ENCODE measurements around the gene AGK.

AGK gene, protein sequence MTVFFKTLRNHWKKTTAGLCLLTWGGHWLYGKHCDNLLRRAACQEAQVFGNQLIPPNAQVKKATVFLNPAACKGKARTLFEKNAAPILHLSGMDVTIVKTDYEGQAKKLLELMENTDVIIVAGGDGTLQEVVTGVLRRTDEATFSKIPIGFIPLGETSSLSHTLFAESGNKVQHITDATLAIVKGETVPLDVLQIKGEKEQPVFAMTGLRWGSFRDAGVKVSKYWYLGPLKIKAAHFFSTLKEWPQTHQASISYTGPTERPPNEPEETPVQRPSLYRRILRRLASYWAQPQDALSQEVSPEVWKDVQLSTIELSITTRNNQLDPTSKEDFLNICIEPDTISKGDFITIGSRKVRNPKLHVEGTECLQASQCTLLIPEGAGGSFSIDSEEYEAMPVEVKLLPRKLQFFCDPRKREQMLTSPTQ
- total RNA-seq: 33.6 to 105 (median 40.7) reads per million in 3 experiments

DNA sequence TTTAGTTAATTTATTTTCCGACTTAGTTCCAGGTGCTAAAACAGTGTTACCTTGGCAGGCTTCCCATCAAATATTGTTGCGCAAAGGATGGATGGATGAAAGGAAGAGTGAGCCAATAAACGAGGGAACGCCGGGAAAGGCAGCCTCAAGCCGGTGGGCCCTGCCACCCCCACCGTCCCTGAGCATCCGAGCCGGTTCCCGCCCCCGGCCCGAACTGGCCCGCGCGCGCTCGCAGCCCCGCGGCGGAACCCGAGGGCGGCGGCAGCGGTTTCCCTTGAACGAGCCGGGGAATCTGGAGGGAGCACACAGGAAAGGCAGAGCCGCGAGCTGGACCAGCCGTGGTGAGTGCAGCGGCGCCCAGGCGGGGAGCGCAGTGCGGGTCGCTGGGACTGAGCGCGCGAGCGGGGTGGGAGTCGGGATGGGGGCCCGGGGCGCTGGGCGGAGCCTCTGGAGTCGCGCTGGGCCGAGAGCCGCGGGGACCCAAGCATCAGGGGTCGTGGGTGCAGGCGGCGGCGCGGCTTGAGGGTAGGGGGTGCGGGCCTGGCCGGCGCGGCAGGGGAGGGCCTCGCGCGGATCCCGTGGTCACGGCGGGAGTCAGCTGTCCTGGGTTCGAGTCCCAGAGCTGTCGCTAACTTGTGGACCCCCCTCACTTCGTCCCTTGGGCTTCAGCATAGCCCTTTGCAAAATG is at the start of gene AGK:
TSS of gene AGK (plus strand) at position 317 of the 688 bp plus-strand sequence. CDS start 4,057 bp downstream, outside the sequence.
- DNase-seq: peak; percentile 65

DNA sequence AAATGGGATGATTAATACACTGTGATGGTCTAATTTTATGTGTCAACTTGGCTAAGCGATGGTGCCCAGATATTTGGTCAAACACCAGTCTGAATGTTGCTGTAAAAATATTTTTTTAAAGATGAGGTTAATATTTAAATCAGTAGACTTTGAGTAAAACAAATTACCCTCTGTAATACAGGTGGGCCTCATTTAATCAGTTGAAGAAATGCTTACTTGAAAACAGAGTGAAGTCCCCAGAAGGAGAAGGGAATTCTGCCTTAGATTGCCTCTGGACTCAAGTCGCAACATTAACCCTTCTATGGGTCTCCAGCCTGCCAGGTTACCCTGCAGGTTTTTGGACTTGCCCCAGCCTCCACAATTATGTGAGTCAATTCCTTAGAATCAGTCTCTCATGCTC is 49.8 kb upstream of the AGK start:
- no peak for DNase-seq

DNA sequence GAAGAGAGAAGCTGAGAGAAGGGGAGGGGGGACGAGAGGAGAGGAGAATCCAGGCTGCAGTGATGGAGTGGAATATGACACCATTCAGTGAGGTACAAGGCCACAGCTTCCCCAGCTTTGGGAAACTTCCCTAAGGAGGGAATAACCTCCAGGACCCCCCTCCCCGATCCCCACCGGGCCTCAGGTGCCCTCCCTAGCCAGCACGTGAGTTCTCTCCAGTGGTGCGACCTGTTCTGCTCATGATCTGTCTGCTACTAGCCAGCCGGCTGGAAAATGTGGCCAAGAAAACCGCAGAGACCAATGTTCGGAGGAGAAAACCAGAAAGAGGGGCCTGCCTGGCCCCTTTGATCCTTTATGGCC is 39.9 kb upstream of the AGK start:
- no peak for DNase-seq

DNA sequence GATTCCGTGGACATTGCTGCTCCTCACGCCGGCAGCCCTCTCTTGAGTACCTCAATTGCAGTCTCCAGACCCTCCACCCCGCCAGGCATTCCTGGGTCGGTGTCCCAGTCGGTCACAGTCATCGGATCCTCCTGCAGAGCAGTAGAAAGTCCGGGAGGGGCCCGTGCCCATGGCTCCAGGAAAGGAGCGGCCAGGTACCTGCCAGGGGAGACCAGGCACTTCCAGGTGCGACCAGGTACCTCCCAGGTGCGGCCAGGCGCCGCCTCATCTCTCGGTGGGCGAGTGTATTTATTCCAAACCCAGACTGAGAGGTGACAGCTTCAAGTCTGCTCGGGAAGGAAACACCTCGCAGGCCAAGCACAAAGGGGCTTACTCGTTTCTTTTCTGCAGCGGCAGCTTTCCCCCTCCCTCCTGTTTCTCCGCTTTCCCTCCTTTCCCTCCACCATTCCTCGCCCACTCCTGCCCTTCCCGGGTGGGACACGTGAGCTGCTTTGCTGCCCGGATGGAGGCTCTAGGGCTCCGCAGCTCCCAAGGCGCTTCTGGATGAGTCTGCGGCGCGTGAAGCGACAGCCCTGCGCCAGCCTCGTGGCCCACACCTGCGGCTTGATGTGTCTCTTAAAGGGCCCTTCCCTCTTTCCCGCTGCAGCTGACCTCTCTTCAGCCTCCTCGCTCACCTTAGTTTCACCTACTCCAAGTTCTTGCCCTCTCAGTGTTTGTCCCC is 39.4 kb upstream of the AGK start:
- DNase-seq: no peak

DNA sequence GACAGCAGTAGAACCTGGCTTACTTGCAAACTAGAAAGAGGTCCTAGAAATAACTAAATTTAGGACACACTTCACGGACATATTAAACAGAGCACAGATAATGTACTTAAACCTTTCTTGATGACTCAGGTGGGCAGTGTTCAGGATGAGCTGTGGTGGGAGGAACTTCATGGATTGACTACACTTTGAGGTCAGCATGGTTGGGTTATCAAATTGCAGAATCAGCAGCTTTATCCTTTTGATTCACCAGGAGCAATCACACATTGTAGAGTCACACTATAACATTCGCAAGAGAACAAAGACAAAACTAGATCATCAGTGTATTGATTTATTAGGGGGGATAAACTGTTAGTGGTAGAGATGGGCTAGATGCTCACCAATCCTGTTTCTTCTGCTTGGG is 38.6 kb upstream of the AGK start:
- DNase-seq: no peak

DNA sequence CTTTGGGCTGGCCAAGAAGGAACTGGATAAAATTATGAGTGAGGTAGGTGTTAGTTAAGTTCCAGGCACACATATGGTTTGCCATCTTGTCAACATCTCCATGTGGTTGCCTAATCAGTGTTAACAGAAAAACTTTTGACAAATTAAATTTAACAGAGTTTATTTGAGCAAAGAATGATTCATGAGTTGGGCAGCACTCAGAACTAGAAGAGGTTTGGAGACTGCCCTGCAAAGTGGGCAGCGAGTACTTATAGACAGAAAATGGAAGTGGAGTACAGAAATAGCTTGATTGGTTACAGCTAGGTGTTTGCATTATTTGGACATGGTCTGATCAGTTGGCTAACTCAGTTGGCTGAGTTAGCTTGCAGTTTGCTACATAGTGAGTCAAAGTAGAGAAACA is 37.5 kb upstream of the AGK start:
- no peak for DNase-seq

DNA sequence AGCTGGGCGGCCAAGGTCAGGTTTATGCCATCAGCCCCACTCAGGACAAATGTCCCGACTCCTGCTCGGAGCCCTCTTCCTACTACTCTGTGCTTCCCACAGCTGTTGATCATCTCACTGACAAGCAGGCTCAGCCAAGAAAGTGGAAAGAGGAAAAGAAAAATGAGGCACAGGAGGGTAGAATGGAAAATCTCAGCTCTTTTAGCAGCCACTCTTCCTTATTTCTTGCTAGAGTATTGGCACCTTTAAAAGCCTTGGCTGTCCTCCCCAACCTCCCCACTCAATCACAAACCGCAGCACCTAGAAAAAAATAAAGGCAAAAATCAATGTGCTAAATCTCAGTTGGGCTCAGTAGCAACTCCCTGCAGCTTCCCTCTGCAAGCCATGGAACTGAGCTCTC is 35.3 kb upstream of the AGK start:
- DNase-seq: no peak

DNA sequence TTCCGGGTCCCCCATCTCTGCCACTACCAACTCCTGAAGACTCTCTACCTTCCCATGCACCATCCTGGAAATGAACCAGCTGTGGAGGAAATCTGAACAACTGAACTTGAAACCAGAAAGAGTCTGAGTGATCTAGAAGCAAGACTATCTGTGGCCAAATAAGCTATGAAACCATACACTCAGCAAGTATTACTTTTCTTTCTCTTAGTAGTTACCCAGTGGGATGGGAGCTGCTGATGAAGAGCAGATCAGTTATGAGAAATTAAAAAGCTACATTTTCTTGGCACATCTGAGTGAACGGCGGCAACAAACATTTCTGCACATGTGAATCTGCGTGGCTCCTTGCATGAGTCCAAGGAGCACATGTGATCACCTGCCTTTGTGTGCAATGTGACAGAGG is 31.6 kb upstream of the AGK start:
- no peak for DNase-seq

DNA sequence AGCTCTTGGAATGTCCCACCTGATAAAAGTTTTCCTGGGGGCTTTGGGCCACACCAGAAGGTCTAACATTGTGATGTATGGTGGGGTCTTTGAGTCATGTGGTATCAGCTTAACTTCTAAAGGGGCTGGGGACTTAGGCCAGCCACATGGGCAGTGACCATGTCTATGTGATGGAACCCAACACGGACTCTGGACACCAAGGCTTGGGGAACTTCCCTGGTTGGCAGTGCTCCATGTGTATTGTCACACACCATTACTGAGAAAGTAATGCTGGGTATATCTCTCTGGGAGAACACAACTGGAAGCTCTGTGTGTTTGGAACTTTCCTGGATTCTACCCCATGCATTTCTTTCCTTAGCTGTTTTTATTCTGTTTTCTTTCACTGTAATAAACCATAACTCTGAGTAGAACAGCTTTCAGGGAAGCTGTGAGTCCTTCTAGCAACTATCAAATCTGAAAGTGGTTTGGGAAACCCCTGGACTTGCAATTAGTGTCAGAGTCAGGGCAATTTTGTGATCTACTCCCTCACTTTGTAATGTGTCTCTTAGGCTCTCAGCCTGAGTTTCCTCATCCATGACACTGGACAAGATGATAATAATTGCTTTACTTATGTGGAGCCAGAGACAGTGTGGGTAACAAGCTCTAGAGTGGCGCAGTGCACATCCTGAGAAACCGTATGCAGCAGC is 28.4 kb upstream of the AGK start:
- DNase-seq: no peak

DNA sequence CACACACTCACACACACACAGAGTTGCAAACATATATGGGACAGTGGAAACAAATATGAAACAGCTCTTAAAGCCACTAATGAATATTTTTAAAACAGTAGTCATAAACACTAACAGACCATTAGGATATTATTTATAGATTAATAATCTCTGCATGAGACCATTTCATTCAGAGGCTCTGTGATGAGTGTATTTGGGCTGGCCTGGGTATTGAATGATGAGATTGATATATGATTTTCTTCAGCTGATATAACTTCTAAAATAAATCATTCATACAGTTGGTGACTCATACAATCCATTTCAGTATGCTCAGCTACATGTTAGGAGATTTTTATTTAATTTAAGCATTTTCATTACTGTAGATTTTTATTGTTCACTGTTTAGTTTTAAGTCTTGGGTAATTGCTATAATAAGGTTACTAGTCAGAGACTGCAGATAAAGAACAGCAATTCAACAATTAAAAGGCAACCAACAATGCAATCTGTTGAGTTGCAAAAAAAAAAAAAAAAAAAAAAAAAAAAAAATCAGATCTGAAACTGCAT is 25.2 kb upstream of the AGK start:
- no peak for DNase-seq

DNA sequence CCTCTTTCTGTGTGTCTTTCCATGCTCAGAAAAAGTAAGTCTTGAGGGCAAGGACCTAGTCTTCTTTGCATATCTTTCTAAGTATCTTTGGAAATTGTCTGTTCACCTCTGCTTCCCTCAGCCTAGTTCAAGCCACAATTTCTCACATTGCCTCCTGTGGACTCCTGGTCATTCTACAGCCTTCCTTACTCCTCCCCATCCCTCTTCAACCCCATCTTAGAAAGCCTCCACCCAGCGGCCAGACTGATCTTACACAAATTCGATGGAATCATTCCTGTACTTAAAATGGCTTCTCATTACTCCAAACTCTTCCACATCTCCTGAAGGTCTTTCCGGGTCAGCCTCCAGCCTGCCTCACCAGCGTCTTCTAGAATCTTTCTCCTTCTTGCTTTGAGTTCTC is 24.1 kb upstream of the AGK start:
- no peak for DNase-seq

DNA sequence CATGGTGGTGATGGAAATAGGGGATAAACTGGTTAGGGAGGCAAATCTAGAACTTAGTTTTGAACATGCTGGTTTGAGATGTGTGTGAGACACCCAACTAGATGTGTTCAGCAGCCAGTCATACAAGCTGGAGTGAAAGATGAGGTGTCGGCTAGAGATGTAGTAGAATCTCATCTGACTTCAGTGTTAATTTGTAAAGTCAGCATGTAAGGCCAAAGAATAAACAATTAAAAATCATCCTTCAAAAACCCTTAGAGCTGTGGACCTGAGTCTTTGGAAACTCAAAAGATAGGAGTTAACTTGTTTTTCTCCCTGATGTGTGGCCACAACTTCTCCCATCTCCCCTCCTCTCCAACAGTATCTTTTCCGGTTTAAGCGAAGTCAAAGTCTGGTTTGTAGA is 22.8 kb upstream of the AGK start:
- no peak for DNase-seq

DNA sequence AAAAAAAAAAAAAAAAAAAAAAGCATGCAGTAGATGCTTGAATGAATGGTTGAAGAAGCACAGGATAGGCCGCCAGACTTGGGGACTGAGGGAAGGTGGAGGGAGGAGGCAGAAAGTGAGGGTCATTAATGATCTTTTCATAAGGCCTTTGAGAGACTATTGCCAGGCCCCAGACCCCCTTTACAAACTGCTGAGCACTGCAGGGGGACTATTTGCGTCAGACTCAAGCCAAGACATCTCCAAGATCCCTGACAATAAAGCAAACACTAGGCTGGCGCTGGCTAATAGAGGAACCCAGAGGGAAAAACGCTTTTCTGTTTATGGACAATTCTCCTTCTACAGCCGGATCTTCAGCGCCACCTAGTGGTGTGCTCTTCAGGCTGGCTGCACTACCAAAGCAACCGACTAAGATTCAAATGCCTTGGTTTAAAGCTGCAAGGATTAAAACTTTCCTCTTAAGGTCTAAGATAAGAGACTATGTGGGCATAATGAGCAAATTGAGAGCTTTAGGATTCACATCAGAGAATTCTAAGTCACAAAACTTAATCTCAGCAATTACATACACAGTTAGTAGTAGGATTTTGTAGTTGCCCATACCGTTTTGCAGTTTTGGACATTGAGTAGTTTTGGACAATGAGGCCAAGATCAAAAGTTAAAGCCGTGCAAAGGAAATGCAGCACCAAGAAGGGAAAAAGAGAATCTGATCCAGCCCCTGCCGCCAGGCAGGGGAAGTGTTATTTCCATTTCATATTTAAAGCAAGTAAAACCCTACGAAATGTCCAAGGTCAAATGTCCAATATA is 17.9 kb upstream of the AGK start:
- peak; percentile 40 for DNase-seq

DNA sequence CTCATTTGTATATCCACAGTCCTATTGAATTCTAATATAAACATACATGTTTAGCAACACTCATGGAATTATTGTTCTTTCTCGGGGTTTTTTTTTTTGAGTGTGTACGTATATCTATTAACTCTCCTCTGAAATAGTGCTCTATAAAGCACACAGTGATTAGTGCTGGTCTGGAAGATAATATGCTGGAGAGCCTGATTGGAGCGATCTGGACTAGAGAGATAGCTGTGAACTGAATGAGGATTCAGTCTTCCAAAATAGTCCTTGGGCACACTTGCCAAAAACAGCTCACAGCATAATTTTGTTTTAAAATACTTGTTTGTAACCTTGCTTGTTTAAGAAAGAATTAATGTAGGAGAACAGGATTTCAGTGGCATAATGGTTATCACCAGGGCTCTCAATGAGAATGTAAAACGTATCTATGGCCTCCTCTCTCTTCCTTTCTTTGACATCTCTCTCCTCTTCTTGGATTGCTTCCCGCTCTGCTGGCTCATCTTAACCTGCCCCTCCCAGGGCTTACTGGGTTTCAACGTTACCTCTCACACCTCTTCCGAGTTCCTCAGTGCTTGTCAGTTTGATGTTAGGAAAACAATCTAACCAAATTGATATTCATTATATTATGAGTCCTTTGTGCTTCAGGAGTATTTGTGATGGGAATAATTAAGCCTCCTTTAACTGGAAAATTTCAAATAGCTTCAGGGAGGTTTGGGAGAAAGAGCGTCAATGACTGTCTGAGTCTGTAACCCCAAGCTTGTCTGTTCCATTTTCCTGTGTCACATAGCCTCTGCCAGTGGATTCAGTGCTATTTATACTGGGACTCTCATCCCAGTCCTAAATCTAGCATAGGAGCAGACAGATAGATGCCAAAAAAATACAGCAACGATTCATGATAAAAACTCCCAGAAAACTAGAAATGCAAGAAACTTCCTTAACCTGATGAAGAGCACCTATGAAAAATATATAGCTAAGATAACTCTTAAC is 16.2 kb upstream of the AGK start:
- DNase-seq: no peak

DNA sequence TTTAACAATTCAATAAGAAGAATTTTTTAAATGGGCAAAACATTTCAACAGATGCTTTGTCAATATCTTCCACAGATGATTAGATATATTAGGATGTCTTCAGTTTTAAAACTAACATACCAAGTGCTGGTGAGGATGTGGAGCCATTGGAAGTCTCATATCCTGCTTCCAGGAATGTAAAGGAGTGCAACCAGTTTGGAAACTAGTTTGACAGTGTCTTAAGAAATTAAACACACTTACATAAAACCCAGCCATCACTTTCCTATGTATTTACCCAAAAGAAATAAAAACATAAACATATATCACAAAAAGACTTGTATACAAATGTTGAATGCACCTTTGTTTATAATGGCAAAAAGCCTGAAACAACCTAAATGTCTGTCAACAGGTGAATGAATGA is 13.3 kb upstream of the AGK start:
- no peak for DNase-seq

DNA sequence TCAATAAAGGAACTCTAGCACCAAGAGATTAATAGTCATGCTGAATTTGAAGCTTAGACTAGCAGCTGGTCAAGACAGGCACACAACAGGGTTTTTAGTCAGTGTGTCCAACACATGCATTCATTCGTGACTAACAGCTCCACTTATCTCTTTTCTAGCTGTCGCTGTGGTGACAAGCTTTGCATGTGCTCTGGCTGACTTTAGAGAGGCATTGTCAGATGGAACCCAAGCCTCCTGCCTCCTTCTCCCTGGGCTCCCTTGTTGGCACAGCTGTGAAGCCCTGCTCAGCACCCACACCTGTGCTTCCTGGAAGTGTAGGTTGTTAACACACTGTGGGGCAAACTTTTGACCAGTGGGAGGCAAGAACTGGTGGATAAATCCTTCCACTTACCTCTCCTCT is 9.8 kb upstream of the AGK start:
- no peak for DNase-seq

DNA sequence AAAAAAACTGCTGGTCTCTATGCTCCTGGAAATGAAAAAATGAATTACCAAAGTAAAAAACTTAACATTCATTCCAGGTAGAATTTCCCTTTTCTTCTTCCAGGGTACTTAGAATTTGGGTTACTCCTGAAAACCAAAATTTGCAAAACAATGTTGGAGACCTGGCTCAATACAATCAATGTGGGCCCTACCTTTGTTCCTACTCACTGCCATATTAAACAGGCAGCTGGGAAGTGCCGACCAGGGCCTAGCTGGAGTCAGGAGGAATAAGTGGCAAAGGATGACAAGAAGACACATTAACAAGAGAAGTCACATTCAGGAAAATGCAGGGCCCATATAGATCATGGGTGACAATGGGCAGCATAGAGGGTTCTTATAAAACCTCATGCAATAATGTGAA is 6.4 kb upstream of the AGK start:
- no peak for DNase-seq

DNA sequence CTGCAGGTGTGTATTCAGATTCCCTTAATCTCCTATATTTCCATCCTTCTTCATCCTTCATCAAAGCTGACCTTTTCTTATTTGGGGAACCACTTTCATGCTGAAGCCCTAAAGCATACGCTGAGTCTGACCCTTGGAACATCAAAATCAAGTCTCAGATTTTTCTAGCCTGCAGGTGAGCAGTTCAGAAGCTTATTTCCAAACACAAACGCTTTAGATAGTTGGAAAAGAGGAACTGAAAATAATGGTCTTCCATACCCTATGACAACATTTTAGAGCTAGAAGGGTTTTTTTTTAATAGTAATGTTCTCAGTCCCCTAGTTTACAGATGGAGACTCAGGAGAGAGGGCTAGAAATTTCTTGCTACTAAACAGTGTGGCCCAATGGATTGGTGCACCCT is 1.6 kb upstream of the AGK start:
- DNase-seq: no peak

DNA sequence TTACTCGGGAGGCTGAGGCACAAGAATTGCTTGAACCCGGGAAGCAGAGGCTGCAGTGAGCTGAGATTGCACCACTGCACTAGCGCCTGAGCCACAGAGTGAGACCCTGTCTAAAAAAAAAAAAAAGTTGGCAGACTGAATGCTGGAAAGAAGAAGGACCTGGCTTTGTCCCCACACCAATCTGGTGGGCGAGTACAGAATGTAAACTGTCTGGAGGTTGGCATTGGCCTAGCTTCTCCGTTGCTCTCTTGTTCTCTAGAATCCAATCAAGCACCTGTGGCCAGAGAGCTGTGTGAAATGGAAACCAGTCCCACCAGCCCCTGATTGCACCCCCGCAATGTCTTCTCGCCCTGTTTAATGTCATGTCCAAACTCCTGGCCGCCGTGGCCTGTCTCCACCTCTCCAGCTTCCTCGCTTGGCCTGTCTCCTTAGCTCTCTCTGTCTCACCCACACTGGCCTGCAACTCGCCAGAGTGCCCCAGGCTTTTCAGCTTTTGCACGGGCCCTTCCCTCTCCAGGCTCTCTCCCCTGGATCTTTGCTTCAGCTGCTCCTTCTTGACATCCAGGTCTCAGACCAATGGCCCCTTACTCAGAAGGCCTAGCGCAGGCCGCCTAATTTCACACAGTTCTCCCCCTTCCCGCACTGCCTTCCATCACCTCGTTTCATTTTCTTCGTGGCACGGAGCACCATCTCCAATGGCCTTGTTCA is 670 bp upstream of the AGK start:
- no peak for DNase-seq

DNA sequence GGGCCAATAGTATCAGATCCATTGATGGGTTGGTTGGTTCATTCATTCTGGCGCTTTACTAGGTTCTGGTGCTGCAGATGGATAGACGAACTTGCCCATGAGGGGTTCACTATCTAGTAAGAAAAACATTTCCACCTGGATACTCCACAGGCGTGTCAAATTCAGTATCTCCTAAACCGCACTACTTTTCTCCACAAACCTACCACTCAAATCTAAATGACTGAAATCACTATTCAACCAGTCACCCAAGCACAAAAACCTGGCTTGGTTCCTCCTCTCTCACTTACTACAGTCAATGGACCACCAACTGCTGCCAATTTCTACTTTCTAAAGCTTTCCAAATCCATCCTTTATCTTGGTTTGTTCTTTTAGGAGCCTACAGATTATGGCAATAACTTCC is 572 bp downstream of the AGK start:
- DNase-seq: no peak
